H1 (cell line): Measurements from ENCODE around the gene PLEKHN1. TPM values are rescaled to one million over a fixed set of nuclear protein-coding genes. Genes with fewer than 3 reads are reported as not detected.

Experiments
- CTCF ChIA-PET: fragments of 300-600 bp; sonication (Branson Sonifier 250); formaldehyde crosslinking; loops from one replicate; lab custom pipeline; 2021; ENCODE audit not compliant: partially characterized antibody; lab: Charles Lee
- POLR2A ChIA-PET: fragments of 300-600 bp; sonication (Branson Sonifier 250); formaldehyde crosslinking; loops from one replicate; lab custom pipeline; 2021; ENCODE audit warnings: inconsistent platforms; ENCODE audit not compliant: partially characterized antibody; lab: Charles Lee
- DNase-seq, 2 experiments: peaks; one replicate each; pipeline versions ENCODE4 v3.0.0 to v3.0.0-alpha.2; 2010 to 2022; ENCODE audit warnings: low spot score in 2 of 2, low read depth in 1 of 2, mixed read lengths in 1 of 2
- FAIRE-seq: peaks from 2 replicates; lab custom pipeline; 2011; peaks lifted over from hg19 to GRCh38; lab: Jason Lieb, UNC
- H2AFZ ChIP-seq: 2 replicates; pipeline ENCODE4 v1.8.1; 2012; ENCODE audit warnings: low read length, inconsistent platforms
- H2AK5ac ChIP-seq: 2 replicates; pipeline ENCODE4 v1.6.1; 2013; ENCODE audit warnings: low read depth, low read length
- H2BK120ac ChIP-seq: replicated peaks from 2 replicates; pipeline ENCODE3; 2013; ENCODE audit warnings: low read depth, low read length, inconsistent platforms
- H2BK12ac ChIP-seq: 2 replicates; pipeline ENCODE4 v1.6.1; 2013; ENCODE audit warnings: low read depth, low read length
- H2BK15ac ChIP-seq: 2 replicates; pipeline ENCODE4 v1.6.1; 2013; ENCODE audit warnings: low read length
- H2BK20ac ChIP-seq: 2 replicates; pipeline ENCODE4 v1.6.1; 2013; ENCODE audit warnings: low read length
- H2BK5ac ChIP-seq: 2 replicates; pipeline ENCODE4 v1.6.1; 2013; ENCODE audit warnings: low read depth, low read length
- H3K14ac ChIP-seq: 2 replicates; pipeline ENCODE4 v1.6.1; 2013; ENCODE audit warnings: inconsistent platforms; ENCODE audit not compliant: insufficient read length
- H3K18ac ChIP-seq: 2 replicates; pipeline ENCODE4 v1.6.1; 2013; ENCODE audit warnings: low read length; ENCODE audit errors: extremely low read depth
- H3K23ac ChIP-seq: 2 replicates; pipeline ENCODE4 v1.6.1; 2013; ENCODE audit warnings: inconsistent platforms; ENCODE audit not compliant: insufficient read length
- H3K23me2 ChIP-seq: 2 replicates; pipeline ENCODE4 v1.6.1; 2013; ENCODE audit warnings: low read depth, low read length
- H3K27ac ChIP-seq: 2 replicates; pipeline ENCODE4 v1.6.1; 2011; ENCODE audit warnings: low read depth, low read length, inconsistent platforms
- H3K27me3 ChIP-seq, 4 experiments: replicated peaks in 1 of 4; 1 replicate in 1 of 4; 2 replicates in 3 of 4; pipeline versions ENCODE4 v1.6.1 to v1.8.1; 2011 to 2013; ENCODE audit warnings: low read length in 3 of 4, mild to moderate bottlenecking in 3 of 4, inconsistent platforms in 2 of 4, mixed read lengths in 2 of 4, moderate library complexity in 1 of 4; ENCODE audit not compliant: control insufficient read depth in 3 of 4, insufficient read depth in 3 of 4; ENCODE audit errors: extremely low read depth in 1 of 4
- H3K36me3 ChIP-seq, 4 experiments: 2 replicates each; pipeline versions ENCODE4 v1.6.1 to v1.8.1; 2011 to 2013; ENCODE audit warnings: mild to moderate bottlenecking in 4 of 4, low read length in 3 of 4, moderate library complexity in 2 of 4, control low read depth in 1 of 4, inconsistent platforms in 1 of 4; ENCODE audit not compliant: insufficient read depth in 4 of 4, control insufficient read depth in 2 of 4
- H3K4ac ChIP-seq: replicated peaks from 2 replicates; pipeline ENCODE3; 2013; ENCODE audit warnings: low read length, low read depth, mixed read lengths, inconsistent platforms; ENCODE audit not compliant: insufficient read length
- H3K4me1 ChIP-seq, 4 experiments: replicated peaks in 1 of 4; 1 replicate in 1 of 4; 2 replicates in 3 of 4; pipeline versions ENCODE4 v1.6.1 to v1.8.1; 2011 to 2013; ENCODE audit warnings: low read length in 3 of 4, inconsistent platforms in 2 of 4, mixed read lengths in 1 of 4; ENCODE audit not compliant: insufficient read depth in 4 of 4, control insufficient read depth in 3 of 4
- H3K4me2 ChIP-seq, 2 experiments: 2 replicates each; pipeline versions ENCODE4 v1.6.1 to v1.8.1; 2011 to 2013; ENCODE audit warnings: low read depth in 2 of 2, low read length in 2 of 2, control low read depth in 1 of 2, inconsistent platforms in 1 of 2, mild to moderate bottlenecking in 1 of 2; ENCODE audit not compliant: insufficient read depth in 1 of 2
- H3K4me3 ChIP-seq, 4 experiments: fragments of 200-600, 300-600 bp in 1 of 4; sonication (generic), shearing (Covaris generic), sonication (Bioruptor Twin) in 1 of 4; 2 replicates each; pipeline versions ENCODE4 v1.5.1 to v1.8.1; 2011 to 2016; ENCODE audit warnings: low read length in 4 of 4, low read depth in 3 of 4, control low read depth in 2 of 4, inconsistent platforms in 2 of 4, mild to moderate bottlenecking in 2 of 4, mixed read lengths in 1 of 4, moderate library complexity in 1 of 4; ENCODE audit not compliant: insufficient read depth in 2 of 4; ENCODE audit errors: extremely low read depth in 1 of 4
- H3K56ac ChIP-seq: replicated peaks from 2 replicates; pipeline ENCODE3; 2013; ENCODE audit warnings: low read depth, mild to moderate bottlenecking, mixed read lengths, low read length, inconsistent platforms; ENCODE audit not compliant: insufficient read length
- H3K79me1 ChIP-seq: 2 replicates; pipeline ENCODE4 v1.6.1; 2013; ENCODE audit warnings: low read depth, low read length, control low read depth
- H3K79me2 ChIP-seq, 2 experiments: 2 replicates each; pipeline versions ENCODE4 v1.6.1 to v1.8.1; 2012 to 2013; ENCODE audit warnings: low read length in 2 of 2, mild to moderate bottlenecking in 2 of 2, inconsistent platforms in 1 of 2; ENCODE audit not compliant: insufficient read depth in 2 of 2, control insufficient read depth in 1 of 2
- H3K9ac ChIP-seq, 4 experiments: replicated peaks in 1 of 4; 1 replicate in 1 of 4; 2 replicates in 3 of 4; pipeline versions ENCODE4 v1.6.1 to v1.8.1; 2011 to 2013; ENCODE audit warnings: low read depth in 3 of 4, low read length in 3 of 4, control low read depth in 2 of 4, mild to moderate bottlenecking in 2 of 4, moderate library complexity in 2 of 4, inconsistent platforms in 1 of 4; ENCODE audit errors: extremely low read depth in 1 of 4
- H3K9me3 ChIP-seq, 2 experiments: 2 replicates each; pipeline versions ENCODE4 v1.6.1 to v1.8.1; 2012 to 2013; ENCODE audit warnings: mild to moderate bottlenecking in 2 of 2, moderate library complexity in 2 of 2, control low read depth in 1 of 2, inconsistent platforms in 1 of 2, low read depth in 1 of 2, low read length in 1 of 2, mixed read lengths in 1 of 2; ENCODE audit not compliant: insufficient read depth in 2 of 2
- H4K20me1 ChIP-seq, 2 experiments: replicated peaks in 1 of 2; 2 replicates each; pipeline versions ENCODE3 to v1.8.1; 2011 to 2013; ENCODE audit warnings: inconsistent platforms in 2 of 2, low read length in 2 of 2, mild to moderate bottlenecking in 1 of 2; ENCODE audit not compliant: insufficient read depth in 2 of 2, control insufficient read depth in 1 of 2
- H4K5ac ChIP-seq: 2 replicates; pipeline ENCODE4 v1.6.1; 2013; ENCODE audit warnings: low read length, low read depth, mixed read lengths, inconsistent platforms; ENCODE audit not compliant: insufficient read length
- H4K8ac ChIP-seq: 2 replicates; pipeline ENCODE4 v1.8.0; 2013; ENCODE audit warnings: mild to moderate bottlenecking, moderate library complexity, low read length, inconsistent platforms; ENCODE audit not compliant: insufficient read depth; ENCODE audit errors: extremely low read depth
- H4K91ac ChIP-seq: replicated peaks from 2 replicates; pipeline ENCODE3; 2013; ENCODE audit warnings: low read length, mixed read lengths, inconsistent platforms; ENCODE audit not compliant: insufficient read length
- ASH2L ChIP-seq: fragments of 200-600, 300-600 bp; sonication (generic); IDR thresholded peaks from one replicate; pipeline ENCODE4 v1.7.1; 2017; ENCODE audit warnings: low read length
- NRF1 ChIP-seq: IDR thresholded peaks from 2 replicates; pipeline ENCODE4 v1.6.1; 2011; ENCODE audit warnings: mild to moderate bottlenecking, low read depth, low read length, improper control_type of control experiment
- POLR2A ChIP-seq, 2 experiments: IDR thresholded peaks; 1 replicate in 1 of 2; 2 replicates in 1 of 2; pipeline ENCODE4 v1.6.1; 2011; ENCODE audit warnings: low read depth in 2 of 2, low read length in 2 of 2, mild to moderate bottlenecking in 2 of 2; ENCODE audit errors: control extremely low read depth in 1 of 2
- WGBS, 2 experiments: shearing (Covaris generic) in 1 of 2; methylation state at CpG; one replicate each; pipeline versions ENCODE4 v1.1.6 to v1.1.7; 2013 to 2015; ENCODE audit warnings: low lambda C conversion rate in 2 of 2, mixed read lengths in 2 of 2, inconsistent platforms in 1 of 2, low coverage in 1 of 2, missing lambda C conversion rate in 1 of 2; ENCODE audit not compliant: insufficient replicate concordance in 2 of 2, insufficient coverage in 1 of 2, insufficient read length in 1 of 2; ENCODE audit errors: extremely low coverage in 1 of 2, missing lambda C conversion rate in 1 of 2; 5-methylcytosine and 5-hydroxymethylcytosine counted together
- polyA plus RNA-seq, 7 experiments: library from polyadenylated mRNA; depleted of rRNA in 3 of 7; stranded (reverse) in 5 of 7; unstranded in 2 of 7; fragments of >200 nt in 5 of 7; fragments of 200-250 nt in 2 of 7; gene quantifications; 1 replicate in 5 of 7; 2 replicates in 1 of 7; 4 replicates in 1 of 7; pipeline versions ENCODE4 v1.2.1 to v1.2.3, GENCODE V29; 2011 to 2013; ENCODE audit warnings: missing spikeins in 2 of 7, mixed read lengths in 2 of 7
- total RNA-seq: library from RNA; stranded (reverse); fragmentation: NEBNext Ultra II Directional; extraction: Animal tissue kit (Norgen Biotek cat#: 25700); gene quantifications from 2 replicates; pipeline ENCODE4 v1.2.1, GENCODE V29; 2021

PLEKHN1 gene
- total and polyA plus RNA-seq, 2 of the 8 experiments (the other 6 are each of a cell fraction or from before 2014, with no cell fraction given) = 0.39 to 1.5 TPM

DNA sequence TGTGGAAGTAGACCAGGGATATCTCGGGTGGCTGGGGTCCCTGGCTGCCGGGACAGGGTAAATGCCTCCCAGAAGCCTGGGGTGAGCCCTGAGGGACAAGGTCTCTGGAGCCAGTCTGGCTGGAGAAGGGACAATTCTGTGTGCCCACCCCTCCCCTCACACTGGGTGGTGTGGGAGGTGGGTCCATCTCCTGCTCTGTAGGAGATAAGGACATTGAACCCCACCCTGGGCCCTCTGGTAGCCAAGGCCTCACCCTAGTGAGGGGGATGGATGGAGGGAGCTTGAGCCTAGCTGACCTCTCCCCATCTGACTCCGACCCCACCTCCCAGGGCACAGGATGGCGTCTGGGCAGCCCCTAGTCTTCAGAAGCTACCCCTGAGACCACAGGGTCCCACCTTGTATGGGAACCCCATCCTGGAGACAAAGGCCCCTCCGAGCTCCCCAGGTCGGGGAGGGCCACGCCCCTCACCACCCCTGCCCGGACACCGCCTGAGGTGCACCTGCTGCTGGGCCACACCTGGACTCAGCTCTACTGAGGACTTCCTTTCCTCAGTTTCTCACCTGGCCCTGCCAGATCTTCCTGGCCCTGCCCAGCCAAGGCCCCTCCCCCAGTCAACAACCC, 58.0 kb downstream of the PLEKHN1 start:
- Histone ChIP-seq H3K27ac (peak overlapping the region; percentile 20; the same call in 1 of the 2 replicates), H3K4me2 (peak overlapping the region; percentile 13 to 23; a peak in 2 of 4 replicates), H3K23me2 (peaks cover 8% of the 10 kb centered on the region; the same call in 1 of the 2 replicates), H3K4me3 (no peak overlapping the region), H4K5ac (peak overlapping the region; percentile 53), H3K4me1 (peaks cover 2 to 57% (median 38%) of the 10 kb centered on the region in 4 experiments), H3K36me3 (peaks cover 0 to 24% (median 5%) of the 10 kb centered on the region in 4 experiments; a peak in 4 of 8 replicates), H4K20me1 (peaks cover 6 to 19% of the 10 kb centered on the region in 2 experiments), H3K27me3 (no peaks in the 10 kb centered on the region), H3K9ac (no peak overlapping the region), H2BK15ac (peak overlapping the region; percentile 88; the same call in 1 of the 2 replicates), H2BK12ac (peak overlapping the region; percentile 99), H3K18ac (peak overlapping the region; percentile 99), H2BK5ac (peak overlapping the region; percentile 96; the same call in 1 of the 2 replicates), H4K91ac (peak overlapping the region; percentile 98), H3K4ac (peak overlapping the region; percentile 63), H2AFZ (no peak overlapping the region), H3K14ac (no peak overlapping the region), H3K56ac (no peak overlapping the region), H2AK5ac (peak overlapping the region; percentile 99), H2BK20ac (peak overlapping the region; percentile 98), H3K79me1 (peaks cover 16% of the 10 kb centered on the region), H3K9me3 (no peaks in the 10 kb centered on the region), H3K79me2 (peaks cover 0 to 13% of the 10 kb centered on the region in 2 experiments; a peak in 1 of 4 replicates), H3K23ac (no peak overlapping the region), H4K8ac (0 out of 2 replicates have a peak overlapping the region, but pooled peaks have one; percentile 82), H2BK120ac (no peak overlapping the region)
- ChIA-PET POLR2A (interaction anchor here (1.0 to 14.9 kb wide), 14 partner anchors 8 to 207 kb away, joined by 3 to 245 read pairs (median 6); partner anchors contain the start of genes HES4, ISG15 and SDF4), CTCF (interaction anchor here (0.8 to 4.2 kb wide), 6 partner anchors 8 to 80 kb away, joined by 3 to 20 read pairs (median 8); partner anchors contain the start of gene ISG15)
- DNase-seq (no peak), FAIRE-seq (no peak)
- peak in 1 of 2 experiments; percentile 44; a peak in 1 of 3 replicates for TF ChIP-seq POLR2A (IDR thresholded peaks at IDR 0.05; ENCODE audit: control extremely low read depth in 1 of 2, low read depth in 2 of 2, low read length in 2 of 2)
- TF ChIP-seq NRF1 = no peak
- TF ChIP-seq ASH2L = peak; percentile 32
- WGBS, 2 experiments = 67% methylated on average over 8 of the region's 9 CpGs; no CpG with 5 or more reads in 1 of the 2 experiments
